ENCODE results near the gene SIRT2. TPM values are rescaled to one million over a fixed set of nuclear protein-coding genes. Genes with fewer than 3 reads are reported as not detected.

Gene SIRT2
- total and polyA plus RNA-seq, 2 of the 8 experiments (the other 6 are each of a cell fraction or from before 2014, with no cell fraction given) = 6.5 to 10.0 TPM

- Histone ChIP-seq H4K5ac (ENCODE audit: insufficient read length, low read depth, low read length) (no peak overlapping the region), H2AK5ac (ENCODE audit: low read depth, low read length) (no peak overlapping the region), H3K9ac (replicated peaks in 1 of 4; ENCODE audit: extremely low read depth in 1 of 4, low read depth in 3 of 4, low read length in 3 of 4) (no peak overlapping the region), H2BK20ac (ENCODE audit: low read length) (no peak overlapping the region), H3K4me2 (ENCODE audit: insufficient read depth in 1 of 2, low read depth in 2 of 2, low read length in 2 of 2) (no peak overlapping the region), H3K27ac (ENCODE audit: low read depth, low read length) (no peak overlapping the region), H2BK5ac (ENCODE audit: low read depth, low read length) (no peak overlapping the region), H3K4me3 (ENCODE audit: extremely low read depth in 1 of 4, insufficient read depth in 2 of 4, low read depth in 3 of 4, low read length in 4 of 4) (no peak overlapping the region), H2BK120ac (replicated peaks; ENCODE audit: low read depth, low read length) (no peak overlapping the region), H2BK12ac (ENCODE audit: low read depth, low read length) (no peak overlapping the region), H3K36me3 (ENCODE audit: control insufficient read depth in 2 of 4, insufficient read depth in 4 of 4, low read length in 3 of 4) (peaks cover 0 to 4% (median 0%) of the 10 kb centered on the region in 4 experiments; a peak in 2 of 8 replicates), H4K8ac (ENCODE audit: extremely low read depth, insufficient read depth, low read length) (no peak overlapping the region; the same call in 1 of the 2 replicates), H2BK15ac (ENCODE audit: low read length) (no peak overlapping the region), H3K9me3 (ENCODE audit: insufficient read depth in 2 of 2, low read depth in 1 of 2, low read length in 1 of 2) (no peaks in the 10 kb centered on the region), H4K20me1 (replicated peaks in 1 of 2; ENCODE audit: control insufficient read depth in 1 of 2, insufficient read depth in 2 of 2, low read length in 2 of 2) (no peaks in the 10 kb centered on the region), H2AFZ (ENCODE audit: low read length) (no peak overlapping the region), H3K27me3 (replicated peaks in 1 of 4; ENCODE audit: control insufficient read depth in 3 of 4, extremely low read depth in 1 of 4, insufficient read depth in 3 of 4, low read length in 3 of 4) (no peaks in the 10 kb centered on the region), H3K23ac (ENCODE audit: insufficient read length) (no peak overlapping the region), H3K23me2 (ENCODE audit: low read depth, low read length) (no peaks in the 10 kb centered on the region), H3K56ac (replicated peaks; ENCODE audit: insufficient read length, low read depth, low read length) (no peak overlapping the region), H3K4ac (replicated peaks; ENCODE audit: insufficient read length, low read depth, low read length) (no peak overlapping the region), H4K91ac (replicated peaks; ENCODE audit: insufficient read length, low read length) (no peak overlapping the region), H3K14ac (ENCODE audit: insufficient read length) (no peak overlapping the region), H3K18ac (ENCODE audit: extremely low read depth, low read length) (no peak overlapping the region), H3K4me1 (replicated peaks in 1 of 4; ENCODE audit: control insufficient read depth in 3 of 4, insufficient read depth in 4 of 4, low read length in 3 of 4) (no peaks in the 10 kb centered on the region), H3K79me1 (ENCODE audit: low read depth, low read length) (no peaks in the 10 kb centered on the region), H3K79me2 (ENCODE audit: control insufficient read depth in 1 of 2, insufficient read depth in 2 of 2, low read length in 2 of 2) (no peaks in the 10 kb centered on the region)
- 86% methylated on average over 16 of the region's 20 CpGs; no CpG with 5 or more reads in 1 of the 2 experiments for WGBS, 2 experiments (ENCODE audit: extremely low coverage in 1 of 2, insufficient coverage in 1 of 2, insufficient read length in 1 of 2, insufficient replicate concordance in 2 of 2, low coverage in 1 of 2, low lambda C conversion rate in 2 of 2, missing lambda C conversion rate in 1 of 2)
- DNase-seq (ENCODE audit: low read depth in 1 of 2, low spot score in 2 of 2) (no peak), FAIRE-seq (no peak)
- CTCF ChIA-PET (ENCODE audit: partially characterized antibody) = interaction anchor here (14.5 kb wide), 1 partner anchor 9 kb away, joined by 120 read pairs; the partner anchor contains the start of genes MRPS12 and SARS2
- POLR2A ChIA-PET (ENCODE audit: partially characterized antibody) = interaction anchor here (0.8 kb wide), 1 partner anchor 10 kb away, joined by 5 read pairs; no protein-coding TSS in a partner anchor
- TF ChIP-seq TBP (IDR thresholded peaks at IDR 0.05; ENCODE audit: low read depth, low read length) = no peak
- no peak for TF ChIP-seq NANOG (IDR thresholded peaks at IDR 0.05; ENCODE audit: insufficient read depth, low read depth, low read length, poor library complexity, severe bottlenecking)
- no peak for TF ChIP-seq USF2 (IDR thresholded peaks at IDR 0.05; ENCODE audit: low read length)
- no peak for TF ChIP-seq PHF8 (conservative IDR thresholded peaks at IDR 0.05; ENCODE audit: low read depth, low read length)
These were observed 43.2 kb upstream of the SIRT2 start for GRCh38 chr19:38942471-38943181.

Data from H1 (cell line).